Coronary artery (tissue), 2 donors: ENCODE data around the gene PIGL.

Experiments
- DNase-seq: peaks from one replicate; pipeline ENCODE4 v3.0.0-alpha.2; 2017; ENCODE audit warnings: low spot score
- H3K27ac ChIP-seq, 2 donors: fragments of 200-600 bp; sonication (generic); one replicate each; pipeline ENCODE4 v1.5.1; 2016 to 2019
- H3K4me3 ChIP-seq: fragments of 200-600 bp; sonication (generic); 2 replicates; pipeline ENCODE4 v1.5.1; 2016; ENCODE audit warnings: mild to moderate bottlenecking, moderate library complexity
- TF ChIP-seq, protein P1 (sequence below): fragments of 200-600 bp; sonication (generic); IDR thresholded peaks from one replicate; pipeline ENCODE4 v1.5.1; 2019; ENCODE audit warnings: antibody characterized with exemption

The PIGL gene

DNA sequence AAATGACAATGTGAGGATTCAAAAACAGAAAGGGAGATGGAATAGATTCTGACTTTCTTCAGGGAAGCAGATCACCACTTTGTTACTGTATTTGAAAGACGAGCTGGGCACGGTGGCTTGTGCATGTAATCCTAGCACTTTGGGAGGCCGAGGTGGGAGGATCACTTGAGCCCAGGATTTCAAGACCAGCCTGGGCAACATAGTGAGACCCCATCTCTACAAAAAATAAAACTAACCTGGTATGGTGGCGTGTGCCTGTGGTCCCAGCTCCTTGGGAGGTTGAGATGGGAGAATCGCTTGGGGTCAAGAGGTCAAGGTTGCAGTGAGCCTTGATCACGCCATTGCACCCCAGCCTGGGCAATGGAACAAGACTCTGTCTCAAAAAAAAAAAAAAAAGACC, 34.0 kb downstream of the PIGL start:
- no peak for DNase-seq
- Histone ChIP-seq H3K27ac (no peak overlapping the region), H3K4me3 (no peak overlapping the region)
- TF ChIP-seq, protein P1, sequence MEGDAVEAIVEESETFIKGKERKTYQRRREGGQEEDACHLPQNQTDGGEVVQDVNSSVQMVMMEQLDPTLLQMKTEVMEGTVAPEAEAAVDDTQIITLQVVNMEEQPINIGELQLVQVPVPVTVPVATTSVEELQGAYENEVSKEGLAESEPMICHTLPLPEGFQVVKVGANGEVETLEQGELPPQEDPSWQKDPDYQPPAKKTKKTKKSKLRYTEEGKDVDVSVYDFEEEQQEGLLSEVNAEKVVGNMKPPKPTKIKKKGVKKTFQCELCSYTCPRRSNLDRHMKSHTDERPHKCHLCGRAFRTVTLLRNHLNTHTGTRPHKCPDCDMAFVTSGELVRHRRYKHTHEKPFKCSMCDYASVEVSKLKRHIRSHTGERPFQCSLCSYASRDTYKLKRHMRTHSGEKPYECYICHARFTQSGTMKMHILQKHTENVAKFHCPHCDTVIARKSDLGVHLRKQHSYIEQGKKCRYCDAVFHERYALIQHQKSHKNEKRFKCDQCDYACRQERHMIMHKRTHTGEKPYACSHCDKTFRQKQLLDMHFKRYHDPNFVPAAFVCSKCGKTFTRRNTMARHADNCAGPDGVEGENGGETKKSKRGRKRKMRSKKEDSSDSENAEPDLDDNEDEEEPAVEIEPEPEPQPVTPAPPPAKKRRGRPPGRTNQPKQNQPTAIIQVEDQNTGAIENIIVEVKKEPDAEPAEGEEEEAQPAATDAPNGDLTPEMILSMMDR: no peak

DNA sequence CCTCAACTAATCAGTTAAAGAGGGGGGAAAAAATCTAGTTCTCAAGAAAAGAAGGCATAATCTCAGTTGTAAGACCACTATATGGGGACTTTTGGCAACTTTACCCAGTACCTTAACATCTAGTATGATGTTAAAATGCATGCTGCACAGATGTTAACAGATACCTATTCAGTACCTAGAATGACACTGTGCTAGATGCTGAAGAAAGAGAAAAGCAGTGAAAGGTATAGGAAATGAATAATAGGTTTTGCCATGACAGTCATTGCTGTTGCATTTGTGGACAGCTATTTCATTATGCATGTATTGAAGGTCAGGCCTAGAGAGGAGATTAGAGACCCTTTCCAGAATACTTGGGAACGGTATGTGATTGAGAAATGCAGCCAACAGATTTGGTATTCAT, 34.5 kb downstream of the PIGL start:
- H3K4me3 ChIP-seq: no peak overlapping the region
- TF ChIP-seq, protein P1: no peak
- H3K27ac ChIP-seq: no peak overlapping the region
- no peak for DNase-seq

DNA sequence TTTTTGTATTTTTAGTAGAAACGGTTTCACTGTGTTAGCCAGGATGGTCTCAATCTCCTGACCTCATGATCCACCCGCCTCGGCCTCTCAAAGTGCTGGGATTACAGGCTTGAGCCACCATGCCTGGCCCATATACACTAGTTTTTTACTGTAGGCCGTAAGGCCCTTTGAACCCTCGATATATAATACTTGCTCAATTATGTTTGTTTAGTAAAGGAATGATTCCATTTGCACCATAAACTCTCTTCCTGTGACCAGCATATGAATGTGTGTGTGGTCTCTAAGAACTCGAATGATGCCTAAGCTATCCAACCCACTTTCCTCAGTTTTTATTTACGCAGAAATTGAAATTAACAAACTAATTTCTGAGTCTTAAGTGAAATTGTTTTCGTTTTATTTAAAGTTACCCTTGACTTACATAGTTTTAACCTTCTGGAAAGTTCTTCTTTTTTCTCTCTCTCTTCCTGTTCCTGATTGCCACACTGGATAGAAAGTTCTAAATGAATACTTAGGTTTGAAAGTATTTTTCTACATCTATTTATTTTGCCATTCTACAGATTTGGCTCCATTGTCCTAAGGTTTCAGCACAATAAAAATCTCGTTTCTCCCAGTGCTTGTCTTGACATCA, 37.9 kb downstream of the PIGL start:
- no peak for DNase-seq
- peak overlapping the region; percentile 23 for H3K4me3 ChIP-seq
- TF ChIP-seq, protein P1: no peak
- H3K27ac ChIP-seq: peak overlapping the region; percentile 20 to 46

DNA sequence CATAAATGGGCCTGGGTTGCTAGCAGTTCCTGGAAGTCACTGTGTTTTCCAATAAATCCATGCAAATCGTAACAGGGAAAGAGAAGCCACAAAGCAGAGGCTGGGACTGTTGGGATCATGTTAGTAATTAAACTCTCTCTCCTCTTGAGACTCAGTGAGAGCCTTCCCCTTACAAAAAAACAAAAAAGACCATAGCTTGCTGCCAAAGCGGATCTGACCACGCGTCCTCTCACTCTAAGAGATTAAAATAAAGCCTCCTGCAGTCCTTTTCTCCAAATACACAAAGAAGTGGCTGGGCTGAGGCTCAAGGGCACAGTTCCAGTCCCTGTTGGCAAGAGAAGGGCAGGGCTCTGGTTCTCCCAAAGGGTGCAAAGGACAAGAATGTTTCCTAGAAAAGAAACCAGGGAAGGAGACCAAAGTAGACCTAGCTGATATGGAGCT, 38.5 kb downstream of the PIGL start:
- DNase-seq: peak; percentile 81
- Histone ChIP-seq H3K4me3 (peak overlapping the region; percentile 23), H3K27ac (peak overlapping the region; percentile 20 to 46)
- TF ChIP-seq, protein P1: no peak

DNA sequence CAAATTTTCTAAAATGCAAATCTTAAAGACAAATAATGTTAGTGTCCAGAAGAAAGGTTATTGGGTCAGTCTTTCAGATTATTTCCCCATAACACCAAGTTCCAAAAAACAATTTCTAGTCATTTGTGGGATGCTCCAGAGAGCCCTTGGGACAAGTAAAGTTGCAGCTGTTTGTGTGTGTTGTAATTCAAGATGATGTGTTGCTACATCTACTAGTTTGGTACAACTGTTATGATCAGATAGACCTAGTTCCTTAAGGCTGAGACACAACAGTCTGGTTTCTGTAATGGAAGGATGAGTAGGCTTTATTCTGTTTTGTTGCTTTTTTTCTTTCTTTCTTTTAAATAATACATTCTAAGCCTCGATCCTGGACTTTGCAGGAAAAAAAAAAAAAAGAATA, 41.9 kb downstream of the PIGL start:
- H3K27ac ChIP-seq: no peak overlapping the region

DNA sequence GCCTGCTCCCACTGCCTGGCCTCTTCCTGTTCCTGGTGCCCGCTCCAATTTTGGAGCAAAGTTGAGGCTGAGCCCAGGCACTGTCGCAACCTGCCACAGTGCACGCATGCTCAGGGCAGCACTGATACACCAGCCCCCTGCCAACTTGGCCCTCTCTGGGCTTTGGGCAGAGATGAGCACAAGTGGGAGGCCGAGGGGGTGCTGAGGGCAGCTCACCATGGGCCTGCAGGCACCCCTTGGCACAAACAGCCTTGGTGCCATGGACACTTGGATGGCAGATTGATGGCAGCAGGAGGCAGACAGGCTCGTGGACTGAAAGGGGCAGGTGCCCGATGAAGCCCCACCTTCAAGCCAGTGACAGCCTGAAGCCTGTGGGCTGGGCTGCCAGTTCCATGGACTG, 42.9 kb downstream of the PIGL start:
- no peak overlapping the region for H3K4me3 ChIP-seq
- no peak overlapping the region for H3K27ac ChIP-seq
- no peak for DNase-seq
- TF ChIP-seq, protein P1: no peak

More for the DNA sequence above, 41.9 kb downstream of the PIGL start:
- H3K4me3 ChIP-seq: no peak overlapping the region
- no peak for DNase-seq
- TF ChIP-seq, protein P1: no peak

DNA sequence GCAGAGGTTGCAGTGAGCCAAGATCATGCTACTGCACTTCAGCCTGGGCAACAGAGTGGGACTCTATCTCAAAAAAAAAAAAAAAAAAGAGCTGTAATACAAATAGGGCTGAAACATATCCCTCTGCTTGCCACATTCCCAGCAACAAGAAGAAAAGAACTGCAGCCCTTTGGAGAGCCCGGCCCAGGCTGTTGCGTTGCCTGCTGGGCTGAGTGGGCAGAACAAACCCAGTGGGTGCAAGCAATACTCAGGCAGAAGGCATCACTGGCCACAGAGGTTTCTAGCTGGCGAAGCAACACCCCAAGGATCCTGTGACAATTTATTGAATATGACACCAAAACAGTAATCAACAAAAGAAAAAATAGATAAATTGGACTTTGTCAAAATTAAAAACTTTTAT, 44.0 kb downstream of the PIGL start:
- DNase-seq: no peak
- H3K27ac ChIP-seq: no peak overlapping the region
- TF ChIP-seq, protein P1: no peak
- H3K4me3 ChIP-seq: no peak overlapping the region
